Measurements from ENCODE around the gene TTC7B.

DNA sequence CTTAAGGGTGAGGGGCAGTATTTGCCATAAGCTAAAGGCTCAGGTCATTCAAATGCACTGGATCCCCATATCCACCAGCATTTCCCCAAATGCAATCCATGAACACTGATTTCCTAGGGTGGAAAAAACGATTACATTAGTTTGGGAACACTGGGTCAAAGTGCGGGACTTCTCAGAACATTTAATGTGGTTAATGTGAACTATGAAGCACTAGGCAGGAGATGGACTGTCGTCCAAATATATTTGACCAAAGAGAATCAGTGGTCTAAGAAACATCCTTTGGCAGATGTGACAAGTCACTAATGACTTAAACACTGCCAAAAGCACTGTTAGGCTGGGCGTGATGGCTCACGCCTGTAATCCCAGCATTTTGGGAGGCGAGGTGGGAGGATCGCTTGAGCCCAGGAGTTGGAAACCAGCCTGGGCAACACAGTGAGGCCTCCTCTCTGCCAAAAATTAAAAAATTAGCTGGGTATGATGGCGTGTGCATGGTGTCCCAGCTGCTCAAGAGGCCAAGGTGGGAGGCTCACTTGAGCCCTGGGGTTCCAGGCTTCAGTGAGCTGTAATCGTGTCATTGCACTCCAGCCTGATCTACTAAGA, 214.0 kb downstream of the TTC7B start:
- TF ChIP-seq CTCF (IDR thresholded peaks at IDR 0.05) (no peak), POLR2AphosphoS5 (IDR thresholded peaks at IDR 0.05) (no peak)

All from prostate gland (tissue), 2 donors.